Transverse colon (tissue), 4 donors: ENCODE data around the gene HPSE2. TPM values are rescaled to one million over a fixed set of nuclear protein-coding genes. Genes with fewer than 3 reads are reported as not detected.

Experiments
- DNase-seq: peaks from one replicate; pipeline ENCODE4 v3.0.0-alpha.2; 2019
- H3K27ac ChIP-seq, 4 donors: fragments of 200-600 bp; sonication (generic); 2 replicates each; pipeline ENCODE4 v1.5.1; 2016 to 2018; ENCODE audit warnings: inconsistent platforms in 4 of 4
- H3K27me3 ChIP-seq: fragments of 200-600 bp; sonication (generic); 2 replicates; pipeline ENCODE4 v1.5.1; 2017; ENCODE audit warnings: inconsistent platforms
- H3K36me3 ChIP-seq, 4 donors: fragments of 200-600 bp; sonication (generic); 2 replicates each; pipeline ENCODE4 v1.5.1; 2017 to 2019; ENCODE audit warnings: inconsistent platforms in 4 of 4
- H3K4me1 ChIP-seq, 4 donors: fragments of 200-600 bp; sonication (generic); 2 replicates each; pipeline ENCODE4 v1.5.1; 2017 to 2020; ENCODE audit warnings: inconsistent platforms in 4 of 4
- H3K4me3 ChIP-seq, 4 donors: fragments of 200-600 bp; sonication (generic); 1 replicate in 1 of 4; 2 replicates in 3 of 4; pipeline versions ENCODE4 v1.5.1 to v1.6.1; 2017 to 2019; ENCODE audit warnings: inconsistent platforms in 4 of 4
- H3K9me3 ChIP-seq, 2 donors: fragments of 200-600 bp; sonication (generic); 2 replicates each; pipeline ENCODE4 v1.5.1; 2017 to 2019; ENCODE audit warnings: inconsistent platforms in 2 of 2
- CTCF ChIP-seq, 5 experiments: fragments of 200-600 bp in 3 of 5; fragments of 450-650 bp in 2 of 5; sonication (generic) in 3 of 5; IDR thresholded peaks; 1 replicate in 2 of 5; 2 replicates in 3 of 5; pipeline ENCODE4 v1.5.1; 2016 to 2017; ENCODE audit warnings: antibody characterized with exemption in 5 of 5, inconsistent platforms in 3 of 5, mild to moderate bottlenecking in 2 of 5, moderate library complexity in 1 of 5
- EP300 ChIP-seq: sonication (generic); formaldehyde crosslinking; IDR thresholded peaks from one replicate; pipeline ENCODE4 v1.6.1; 2017; ENCODE audit warnings: antibody characterized with exemption, low read depth
- POLR2A ChIP-seq: fragments of 450-650 bp; IDR thresholded peaks from one replicate; pipeline ENCODE4 v1.6.1; 2016; ENCODE audit warnings: antibody characterized with exemption, mild to moderate bottlenecking, moderate library complexity
- POLR2AphosphoS5 ChIP-seq, 3 donors: sonication (generic); formaldehyde crosslinking; IDR thresholded peaks; one replicate each; pipeline ENCODE4 v1.6.1; 2016; ENCODE audit warnings: antibody characterized with exemption in 3 of 3
- WGBS, 2 donors: methylation state at CpG; one replicate each; pipeline ENCODE4 v1.1.5; 2018; ENCODE audit warnings: low coverage in 1 of 2; 5-methylcytosine and 5-hydroxymethylcytosine counted together
- in situ Hi-C, 4 donors: fragments of 200-750 bp; cut with MboI; loops; one replicate each; pipeline versions ENCODE4 v1.15.0 to v1.15.1; 2017; ENCODE audit warnings: low sequenced_read_pairs in 3 of 4, low pct_ligation_motif_present in 1 of 4, low pct_unique_long_range_greater_than_20kb in 1 of 4
- intact Hi-C: fragments of 100-400 bp; cut with DNase I; formaldehyde crosslinking; loops from one replicate; pipeline ENCODE4 v1.15.1; 2023; ENCODE audit warnings: low total_unique reads
- total RNA-seq, 4 donors: library from RNA; depleted of rRNA; stranded (reverse); fragments of >200 nt; gene quantifications; one replicate each; pipeline ENCODE4 v1.1.0, GENCODE V29; 2016

Gene HPSE2
- total RNA-seq, 4 donors from 2014 or later = 2.2 to 3.0 TPM; not detected in 2

DNA sequence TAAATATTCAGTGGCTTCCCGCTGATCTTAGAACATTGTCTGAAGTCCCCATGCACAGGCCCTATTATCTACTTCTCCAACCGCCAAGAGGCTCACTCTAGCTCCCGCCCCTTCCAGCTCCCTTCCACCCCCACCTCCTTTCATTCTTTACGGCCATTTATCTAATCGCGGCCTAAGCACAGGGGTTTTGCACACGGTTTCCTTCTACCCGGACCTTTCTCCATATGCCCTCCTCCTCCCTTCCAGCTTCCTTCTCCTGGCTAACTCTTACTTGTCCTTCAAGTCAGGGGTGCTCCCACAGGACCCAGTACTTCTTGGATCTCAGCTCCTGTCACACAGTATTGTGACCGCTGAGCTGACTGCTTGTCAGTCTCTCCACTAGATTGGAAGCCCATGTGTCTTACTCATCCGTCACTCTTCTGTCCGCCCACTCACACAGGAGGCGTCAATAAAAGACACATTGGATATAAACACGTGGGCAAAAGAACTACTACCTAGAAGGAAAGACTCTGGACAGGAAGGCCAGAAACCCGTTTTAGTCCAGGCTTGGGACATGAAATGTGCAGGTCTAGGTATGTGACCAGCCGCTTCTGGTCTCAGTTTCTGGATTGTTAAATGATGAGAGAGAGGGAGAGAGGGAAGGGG is 768.7 kb downstream of the HPSE2 start:
- no peaks in the 10 kb centered on the region for H3K9me3 ChIP-seq
- 62 to 66% methylated on average over 11 to 15 of the region's 15 CpGs for WGBS, 2 donors
- peaks cover 0 to 7% (median 3%) of the 10 kb centered on the region in 4 donors for H3K4me1 ChIP-seq
- no peak for DNase-seq
- peak overlapping the region in 1 of 4 donors; percentile 70 for H3K4me3 ChIP-seq
- intact Hi-C loops (loop anchor here (5.0 to 10.0 kb wide), 2 partner anchors 708 to 780 kb away; no protein-coding TSS in a partner anchor), in situ Hi-C loops (loop anchor here (5.0 to 25.0 kb wide), 6 partner anchors 195 to 785 kb away; no protein-coding TSS in a partner anchor)
- TF ChIP-seq EP300 = no peak
- no peak for TF ChIP-seq CTCF (IDR thresholded peaks at IDR 0.05)
- no peak for TF ChIP-seq POLR2A
- no peak for TF ChIP-seq POLR2AphosphoS5 (IDR thresholded peaks at IDR 0.05)
- H3K36me3 ChIP-seq = no peaks in the 10 kb centered on the region
- H3K27ac ChIP-seq = no peak overlapping the region
- H3K27me3 ChIP-seq = no peaks in the 10 kb centered on the region

DNA sequence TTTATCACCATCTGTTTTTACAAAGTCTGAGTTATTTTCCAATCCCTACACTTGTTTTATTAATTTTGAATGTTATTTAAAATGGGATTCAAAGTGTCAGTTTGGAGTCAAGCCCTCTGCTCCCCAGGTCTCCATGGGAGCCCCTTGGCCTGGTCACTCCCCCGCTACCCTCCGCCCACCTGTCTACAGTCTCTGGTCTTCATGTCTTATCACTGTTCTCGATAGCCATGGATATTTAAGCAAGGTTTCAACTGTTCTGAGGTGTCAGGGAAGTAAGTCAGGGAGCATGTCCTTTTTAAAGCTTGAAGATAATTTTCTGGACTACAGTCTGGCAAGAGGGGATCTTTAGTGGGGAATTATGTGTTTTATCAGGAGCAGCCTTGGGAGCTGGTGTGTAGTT is 769.8 kb downstream of the HPSE2 start:
- Histone ChIP-seq H3K27ac (no peak overlapping the region), H3K4me1 (peaks cover 3 to 12% (median 8%) of the 10 kb centered on the region in 4 donors), H3K9me3 (no peaks in the 10 kb centered on the region), H3K27me3 (no peaks in the 10 kb centered on the region), H3K36me3 (no peaks in the 10 kb centered on the region), H3K4me3 (no peak overlapping the region)
- DNase-seq = no peak
- no peak for TF ChIP-seq POLR2A
- TF ChIP-seq CTCF (IDR thresholded peaks at IDR 0.05) = no peak
- no peak for TF ChIP-seq POLR2AphosphoS5 (IDR thresholded peaks at IDR 0.05)
- no peak for TF ChIP-seq EP300
- 89% methylated on average over 3 of the region's 3 CpGs; no CpG with 5 or more reads in 1 of the 2 donors for WGBS, 2 donors
- intact Hi-C loops (loop anchor here (5.0 to 10.0 kb wide), 2 partner anchors 709 to 781 kb away; no protein-coding TSS in a partner anchor), in situ Hi-C loops (loop anchor here (5.0 to 25.0 kb wide), 6 partner anchors 196 to 786 kb away; no protein-coding TSS in a partner anchor)

DNA sequence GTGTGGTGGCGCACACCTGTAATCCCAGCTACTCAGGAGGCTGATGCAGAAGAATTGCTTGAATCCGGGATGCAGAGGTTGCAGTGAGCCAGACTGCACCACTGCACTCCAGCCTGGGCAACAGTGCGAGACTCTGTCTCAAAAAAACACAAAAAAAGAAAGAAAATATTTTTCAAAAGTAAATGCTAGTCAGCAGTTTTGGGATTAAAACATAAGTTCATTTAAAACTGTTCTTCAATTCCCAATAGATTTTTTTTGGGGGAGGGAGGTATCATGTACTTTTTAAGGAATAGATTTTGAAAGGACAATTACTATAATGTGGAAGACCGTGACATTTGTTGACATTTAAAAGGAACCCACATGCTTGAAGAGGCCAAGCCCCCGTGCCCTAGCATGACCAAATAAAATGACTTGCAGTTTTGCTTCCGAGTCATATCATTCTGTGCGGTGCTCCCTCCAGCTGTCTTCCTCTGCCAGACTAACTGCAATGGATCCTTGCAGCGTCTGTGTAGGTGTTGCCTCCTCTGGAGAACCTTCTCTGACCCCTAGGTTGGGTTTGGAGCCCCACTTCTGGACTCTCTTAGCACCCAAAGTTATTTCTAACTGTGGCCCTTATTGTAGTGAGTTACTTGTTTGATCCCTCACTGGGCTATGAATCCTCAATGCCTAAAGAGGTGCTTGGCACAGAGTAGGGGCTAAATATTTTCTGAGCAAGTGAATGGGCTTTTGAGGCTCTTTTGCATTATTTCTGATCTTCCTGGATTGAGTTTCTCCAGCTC is 771.5 kb downstream of the HPSE2 start:
- in situ Hi-C loops = loop anchor here (10.0 to 25.0 kb wide), 4 partner anchors 198 to 781 kb away; no protein-coding TSS in a partner anchor
- no peak overlapping the region for H3K4me3 ChIP-seq
- intact Hi-C loops = loop anchor here (10.0 kb wide), 1 partner anchor 711 kb away; no protein-coding TSS in a partner anchor
- TF ChIP-seq POLR2A = no peak
- TF ChIP-seq CTCF (IDR thresholded peaks at IDR 0.05) = no peak
- TF ChIP-seq EP300 = no peak
- no peak for TF ChIP-seq POLR2AphosphoS5 (IDR thresholded peaks at IDR 0.05)
- H3K27ac ChIP-seq = no peak overlapping the region
- H3K27me3 ChIP-seq = no peaks in the 10 kb centered on the region
- no peaks in the 10 kb centered on the region for H3K9me3 ChIP-seq
- peaks cover 9 to 18% (median 15%) of the 10 kb centered on the region in 4 donors for H3K4me1 ChIP-seq
- WGBS, 2 donors = 68 to 72% methylated on average over 5 to 8 of the region's 8 CpGs
- no peak for DNase-seq
- no peaks in the 10 kb centered on the region for H3K36me3 ChIP-seq

DNA sequence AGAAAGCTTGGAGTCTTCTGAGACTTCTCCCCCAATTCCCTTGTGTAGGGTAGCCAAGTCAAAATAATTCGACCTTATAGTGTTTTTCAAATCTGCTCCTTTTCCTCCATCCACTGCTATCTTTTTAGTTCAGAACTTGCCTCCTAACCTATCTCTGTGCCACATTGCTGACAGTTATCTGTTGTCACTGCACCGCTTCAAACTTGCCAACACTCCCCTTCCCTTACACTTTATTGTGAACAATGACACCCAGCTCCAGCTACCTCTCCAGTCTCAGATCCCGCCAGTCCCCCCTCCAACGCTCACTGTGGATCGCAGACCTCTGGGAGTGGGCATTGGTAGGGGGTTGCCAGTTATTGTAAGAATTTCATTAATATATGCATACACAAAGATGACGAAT is 772.6 kb downstream of the HPSE2 start:
- WGBS, 2 donors = 90 to 98% methylated on average over 5 to 6 of the region's 6 CpGs
- intact Hi-C loops = loop anchor here (10.0 kb wide), 1 partner anchor 712 kb away; no protein-coding TSS in a partner anchor
- Histone ChIP-seq H3K27ac (no peak overlapping the region), H3K36me3 (no peaks in the 10 kb centered on the region), H3K4me1 (peaks cover 9 to 16% (median 14%) of the 10 kb centered on the region in 4 donors), H3K27me3 (no peaks in the 10 kb centered on the region), H3K9me3 (no peaks in the 10 kb centered on the region), H3K4me3 (no peak overlapping the region)
- in situ Hi-C loops = loop anchor here (10.0 to 25.0 kb wide), 4 partner anchors 199 to 782 kb away; no protein-coding TSS in a partner anchor
- no peak for TF ChIP-seq POLR2A
- DNase-seq = no peak
